ENCODE measurements around the gene HIF1A.
"Not testable (repeated sequence)": the region's sequence is repeated elsewhere in the genome, so short reads cannot be mapped to it uniquely, and the experiment has no call there.

The HIF1A gene

DNA sequence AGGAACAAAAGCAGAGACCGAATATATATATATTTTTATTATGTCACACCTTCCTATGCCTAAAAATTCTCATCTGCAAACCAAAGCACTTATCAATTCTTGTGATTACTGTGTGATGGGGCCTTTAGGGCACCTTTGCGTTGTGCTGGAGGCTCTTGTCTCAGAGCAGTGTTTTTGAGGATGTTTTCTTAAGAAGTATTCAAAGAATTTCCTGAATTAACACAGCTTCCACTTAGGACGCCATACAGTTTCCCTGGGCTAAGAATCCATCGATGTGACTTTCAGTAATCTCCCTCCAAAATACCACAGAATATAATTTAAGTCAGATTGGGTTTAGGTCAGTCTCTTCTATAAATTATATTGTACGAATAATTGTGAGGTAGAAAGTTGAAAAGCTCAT lies 22.0 kb upstream of the HIF1A start:
- no peak for DNase-seq (ENCODE audit: low read depth)

DNA sequence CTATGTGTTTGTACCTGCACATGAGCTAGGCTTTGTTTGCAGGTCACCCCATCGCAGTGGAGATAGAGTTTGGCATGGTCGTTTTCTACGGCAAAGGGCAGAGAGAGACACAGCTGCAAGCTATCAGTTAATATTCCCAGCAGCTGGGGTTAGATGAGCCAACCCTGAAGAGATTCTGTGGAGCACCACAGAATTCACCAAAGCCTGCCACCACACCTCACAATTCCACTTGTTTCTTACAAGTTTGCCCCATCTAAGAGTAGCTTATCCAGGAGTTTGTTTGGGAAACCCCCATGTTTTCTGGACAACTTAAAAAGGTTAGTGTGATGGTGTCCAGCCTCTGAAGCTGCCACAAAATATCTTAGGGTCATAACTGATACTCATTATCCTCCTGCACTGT lies 20.0 kb upstream of the HIF1A start:
- no peak for DNase-seq (ENCODE audit: low read depth)

DNA sequence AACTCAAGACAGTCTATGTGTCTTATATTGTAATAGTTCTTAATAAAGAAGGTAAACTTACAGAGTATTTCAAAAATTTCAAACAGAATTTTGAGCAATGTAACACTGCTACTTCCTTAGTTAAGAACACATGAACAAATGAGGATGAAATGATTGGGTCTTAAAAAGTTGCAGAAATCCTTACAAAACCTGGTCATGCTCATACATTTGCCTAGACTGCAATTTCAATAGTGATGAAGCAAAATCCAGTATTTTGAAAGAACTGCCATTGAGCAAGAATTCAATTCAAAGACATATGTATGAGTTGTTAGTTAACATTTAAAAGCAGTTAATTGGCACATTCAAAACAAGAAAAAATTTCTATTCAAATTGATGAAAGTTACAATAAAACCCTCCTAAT lies 17.8 kb upstream of the HIF1A start:
- DNase-seq (ENCODE audit: low read depth) = no peak

DNA sequence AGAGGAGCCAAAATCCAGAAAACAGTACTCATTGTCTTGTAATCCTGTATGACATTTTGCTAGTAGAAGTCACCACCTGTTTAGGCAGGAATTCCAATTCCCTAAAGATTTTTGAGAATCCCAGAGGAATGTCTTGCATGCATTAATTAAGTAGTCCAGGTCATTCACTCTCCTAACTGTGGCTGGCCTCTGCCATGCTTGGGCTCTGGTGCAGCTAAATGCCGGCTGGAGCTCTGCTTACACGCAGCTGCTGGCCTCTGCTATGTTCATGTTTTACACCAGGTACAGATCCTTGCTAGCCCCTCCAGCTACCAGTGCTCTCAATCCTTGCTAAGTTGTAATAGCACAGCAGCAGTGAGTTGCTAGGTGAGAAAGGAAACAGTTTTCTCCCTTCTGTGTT lies 16.3 kb upstream of the HIF1A start:
- DNase-seq (ENCODE audit: low read depth) = no peak

DNA sequence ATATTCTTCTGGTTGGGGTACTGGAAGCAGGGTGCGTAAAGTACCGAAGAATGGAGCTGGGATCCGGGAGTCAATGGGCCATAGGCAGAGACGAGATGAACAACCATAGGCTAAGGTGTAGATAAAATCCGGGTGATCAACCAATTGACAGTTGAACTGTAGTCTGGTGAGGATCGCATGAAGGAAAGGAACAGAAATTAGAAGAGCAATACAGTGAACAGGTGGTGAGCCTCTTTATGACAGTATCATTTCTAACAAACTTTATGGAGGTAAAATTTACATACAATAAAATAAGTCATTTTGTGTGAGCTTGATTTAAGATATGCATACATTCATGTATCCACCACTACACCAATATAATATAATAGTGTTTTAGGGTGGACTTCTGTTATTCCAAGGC lies 13.9 kb upstream of the HIF1A start:
- DNase-seq (ENCODE audit: low read depth) = no peak

DNA sequence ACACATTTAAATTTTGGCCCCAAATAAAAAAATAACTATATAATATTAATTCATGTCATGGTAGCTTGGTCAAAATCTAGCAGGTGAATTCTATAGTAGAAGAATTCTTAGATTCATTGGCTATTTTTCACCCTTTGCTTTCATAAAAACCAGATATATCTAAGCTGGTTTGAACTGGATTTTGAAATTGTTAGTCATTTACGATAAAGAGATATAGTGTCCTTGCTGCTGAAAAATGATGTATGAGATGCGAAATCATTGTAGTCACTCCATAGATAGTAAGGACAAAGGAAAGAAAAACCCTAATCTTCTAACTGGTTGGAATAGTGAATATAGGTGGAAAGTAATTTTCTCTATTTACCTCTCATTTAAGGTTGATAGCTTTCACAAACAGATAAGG lies 12.2 kb upstream of the HIF1A start:
- no peak for DNase-seq (ENCODE audit: low read depth)

DNA sequence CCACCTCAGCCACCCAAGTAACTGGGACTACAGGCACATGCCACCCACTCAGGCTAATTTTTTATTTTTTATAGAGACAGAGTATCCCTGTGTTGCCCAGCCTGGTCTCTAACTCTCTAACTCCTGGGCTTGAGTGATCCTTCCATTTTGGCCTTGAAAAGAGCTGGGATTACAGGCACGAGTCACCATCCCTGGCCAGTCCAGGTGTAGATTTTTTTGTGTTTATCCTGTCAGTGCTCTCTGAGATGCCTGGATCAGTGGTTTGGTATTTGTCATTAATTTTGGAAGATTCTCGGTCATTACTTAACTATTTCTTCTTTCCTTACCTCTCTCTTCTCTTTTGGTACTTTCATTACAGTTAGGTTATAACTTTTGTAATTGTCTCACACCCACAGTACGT lies 5.3 kb upstream of the HIF1A start:
- DNase-seq (ENCODE audit: low read depth) = no peak

DNA sequence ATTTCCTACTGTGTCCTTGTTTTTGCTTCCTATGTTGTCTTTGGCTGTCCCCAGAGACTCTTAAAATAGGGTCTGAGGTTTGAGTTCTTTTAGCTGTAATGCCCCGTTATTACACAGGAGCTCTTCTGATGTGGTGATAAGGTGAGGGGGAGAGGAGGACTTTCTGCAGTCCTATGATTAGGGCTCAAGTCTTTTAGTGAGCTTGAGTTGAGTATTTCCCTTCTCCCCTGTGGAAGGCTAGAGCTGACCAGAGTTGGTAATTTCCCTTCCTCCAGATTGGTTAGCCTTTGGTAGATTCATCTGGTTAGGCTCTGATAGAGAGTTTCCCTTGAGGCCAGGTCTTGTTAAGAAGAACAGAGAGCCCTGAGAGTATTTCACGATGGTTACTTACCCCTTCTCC lies 4.3 kb upstream of the HIF1A start:
- no peak for DNase-seq (ENCODE audit: low read depth)

DNA sequence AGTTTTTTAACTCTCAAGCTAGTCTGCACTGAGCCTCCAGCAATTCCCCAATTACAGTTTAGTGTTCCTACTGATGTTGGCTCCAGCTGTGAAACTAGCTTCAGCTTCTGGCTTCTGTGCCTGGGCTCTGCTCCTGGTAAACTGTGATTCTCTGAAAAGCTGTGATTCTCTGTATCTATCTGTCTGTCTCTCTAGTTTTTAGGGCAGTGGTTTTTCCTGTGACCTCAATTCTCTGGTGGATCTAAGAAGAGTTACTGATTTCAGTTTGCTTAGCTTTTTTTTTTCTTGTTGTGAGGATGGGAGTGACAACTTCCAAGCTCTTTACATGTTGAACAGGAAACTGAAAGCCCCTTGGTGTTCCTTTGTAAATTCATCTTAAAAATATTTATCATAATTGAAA lies 3.8 kb upstream of the HIF1A start:
- DNase-seq (ENCODE audit: low read depth) = no peak

DNA sequence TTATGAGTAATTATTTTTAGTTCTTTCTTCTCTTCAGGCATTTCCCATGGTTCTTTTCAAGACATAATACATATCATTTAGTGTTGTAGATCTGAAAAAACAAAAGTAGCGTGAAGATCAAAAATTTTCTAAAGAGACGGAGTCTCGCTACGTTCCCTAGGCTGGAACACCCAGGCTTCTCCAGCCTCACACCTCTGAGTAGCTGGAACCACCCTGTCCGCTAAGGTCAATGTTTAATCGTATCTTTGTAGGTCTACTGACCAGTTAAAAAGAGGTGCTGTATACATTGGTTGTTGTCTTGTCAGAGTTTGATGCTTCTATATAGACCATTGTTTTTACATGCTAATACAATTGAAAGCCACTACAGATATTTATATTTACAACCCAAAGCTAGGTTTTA lies 1.3 kb upstream of the HIF1A start:
- DNase-seq (ENCODE audit: low read depth) = no peak

DNA sequence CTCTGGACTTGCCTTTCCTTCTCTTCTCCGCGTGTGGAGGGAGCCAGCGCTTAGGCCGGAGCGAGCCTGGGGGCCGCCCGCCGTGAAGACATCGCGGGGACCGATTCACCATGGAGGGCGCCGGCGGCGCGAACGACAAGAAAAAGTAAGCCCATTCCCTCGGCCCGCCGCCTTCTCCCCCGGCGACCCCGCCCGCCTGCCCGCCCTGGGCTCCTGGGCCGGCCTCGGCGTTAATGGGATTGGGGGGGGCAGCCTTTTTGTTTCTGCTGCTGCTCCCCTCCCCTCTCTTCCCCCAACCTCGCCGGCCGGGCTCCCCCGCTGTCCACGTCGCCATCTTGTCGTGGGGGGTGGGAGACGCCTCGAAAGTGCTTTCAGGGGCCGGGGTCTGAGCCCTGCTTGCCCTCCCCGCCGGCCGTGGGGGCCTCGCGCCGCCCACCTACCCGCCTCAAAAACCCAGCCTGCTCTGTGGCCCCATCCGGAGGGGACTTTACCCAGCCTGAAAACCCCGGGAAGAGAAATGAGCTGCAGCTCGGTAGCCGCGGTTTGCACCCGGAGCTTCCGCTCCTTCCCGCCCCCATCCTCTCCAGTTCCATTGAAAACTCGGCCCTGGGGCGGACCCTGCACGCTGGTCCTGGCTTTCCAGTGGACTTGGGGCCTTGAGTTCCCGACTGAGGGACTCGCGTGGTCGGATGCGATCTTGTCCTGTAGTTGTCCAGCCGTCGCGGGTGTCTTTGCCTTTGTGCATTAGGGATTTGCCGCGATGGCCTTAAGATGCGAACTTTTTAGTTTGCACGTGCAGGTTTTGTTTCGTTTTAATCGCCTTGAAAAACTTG lies 598 bp downstream of the HIF1A start:
- DNase-seq (ENCODE audit: low read depth) = peak; percentile 17

DNA sequence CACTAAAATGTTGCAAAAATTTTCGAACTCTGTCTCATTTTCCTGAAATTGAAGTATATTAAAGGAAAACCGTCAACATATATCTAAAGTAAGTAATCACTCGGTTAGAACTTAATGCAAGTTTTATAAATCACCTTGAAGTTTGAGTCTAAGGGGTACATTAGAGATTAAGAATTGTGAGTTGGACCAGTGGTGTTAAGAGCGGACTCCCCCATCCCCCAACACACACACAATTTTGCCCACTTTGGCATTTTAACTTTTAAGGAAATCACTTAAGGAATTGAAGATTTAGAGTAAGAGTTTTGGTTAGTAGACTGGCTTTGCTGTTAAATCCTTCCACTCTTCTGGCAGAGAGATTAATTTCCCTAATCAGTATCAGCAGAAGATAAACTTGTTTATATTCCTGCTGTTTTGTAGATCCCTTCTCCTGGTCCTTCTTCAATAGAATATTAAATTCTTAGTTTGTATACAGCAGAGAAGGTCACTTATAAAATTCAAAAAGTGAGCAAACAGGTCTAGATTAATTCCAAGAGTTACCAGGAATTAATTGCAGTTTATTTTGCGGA lies 1.5 kb downstream of the HIF1A start:
- no peak for DNase-seq (ENCODE audit: low read depth)

DNA sequence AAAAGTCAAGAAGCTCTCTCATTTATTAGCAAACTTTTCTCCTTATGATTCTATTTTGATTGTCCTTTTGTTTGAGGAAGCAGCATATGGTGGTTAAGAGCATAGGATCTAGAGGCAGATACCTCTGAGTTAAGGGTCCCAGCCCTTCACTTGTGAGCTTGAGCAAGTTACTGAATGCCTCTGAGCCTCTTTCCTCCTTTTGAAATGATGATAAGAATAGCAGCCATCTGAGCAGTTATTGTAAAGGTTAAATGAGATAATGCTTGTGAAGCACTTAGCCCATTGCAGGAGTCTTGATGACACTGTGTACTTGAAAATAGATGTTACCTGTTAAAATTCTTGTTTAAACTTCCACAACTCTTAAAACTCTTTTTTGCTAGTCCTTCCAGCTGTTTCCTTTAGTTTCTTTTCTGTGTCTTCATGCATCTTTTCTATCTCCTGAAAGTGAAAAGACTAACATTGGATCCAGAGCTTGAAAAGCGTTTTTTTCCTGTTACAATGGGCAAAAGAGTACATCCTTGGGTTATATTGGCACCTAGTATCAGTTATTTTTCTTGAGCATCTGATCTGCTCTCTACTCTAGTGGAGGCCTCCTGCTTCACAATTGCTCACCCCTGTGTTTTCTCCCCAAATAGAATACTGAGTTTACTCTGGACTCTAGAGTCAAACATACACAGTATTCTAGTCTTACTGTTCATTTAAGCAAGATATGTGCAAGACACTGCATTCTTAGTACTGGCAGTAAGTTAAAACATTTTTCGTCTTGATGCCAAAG lies 3.1 kb downstream of the HIF1A start:
- no peak for DNase-seq (ENCODE audit: low read depth)

DNA sequence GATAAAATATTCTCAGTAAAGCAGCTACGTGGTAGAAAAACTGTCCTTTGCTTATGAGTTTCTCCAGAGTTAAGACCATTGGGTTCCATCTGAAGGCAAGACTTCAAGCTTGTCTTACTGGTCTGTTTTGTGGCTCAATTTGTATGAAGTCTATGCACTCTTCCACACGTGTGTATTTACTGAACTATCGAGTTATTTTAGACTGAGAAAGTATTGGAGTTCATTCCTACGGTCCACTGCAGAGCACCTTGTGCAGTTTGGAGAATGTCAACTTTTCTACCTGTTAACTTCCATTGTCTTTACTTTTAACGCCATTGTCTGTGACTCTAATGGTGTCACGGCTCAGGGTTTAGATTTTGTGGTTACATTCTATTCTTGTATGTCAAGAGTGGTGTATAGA lies 3.7 kb downstream of the HIF1A start:
- no peak for DNase-seq (ENCODE audit: low read depth)

DNA sequence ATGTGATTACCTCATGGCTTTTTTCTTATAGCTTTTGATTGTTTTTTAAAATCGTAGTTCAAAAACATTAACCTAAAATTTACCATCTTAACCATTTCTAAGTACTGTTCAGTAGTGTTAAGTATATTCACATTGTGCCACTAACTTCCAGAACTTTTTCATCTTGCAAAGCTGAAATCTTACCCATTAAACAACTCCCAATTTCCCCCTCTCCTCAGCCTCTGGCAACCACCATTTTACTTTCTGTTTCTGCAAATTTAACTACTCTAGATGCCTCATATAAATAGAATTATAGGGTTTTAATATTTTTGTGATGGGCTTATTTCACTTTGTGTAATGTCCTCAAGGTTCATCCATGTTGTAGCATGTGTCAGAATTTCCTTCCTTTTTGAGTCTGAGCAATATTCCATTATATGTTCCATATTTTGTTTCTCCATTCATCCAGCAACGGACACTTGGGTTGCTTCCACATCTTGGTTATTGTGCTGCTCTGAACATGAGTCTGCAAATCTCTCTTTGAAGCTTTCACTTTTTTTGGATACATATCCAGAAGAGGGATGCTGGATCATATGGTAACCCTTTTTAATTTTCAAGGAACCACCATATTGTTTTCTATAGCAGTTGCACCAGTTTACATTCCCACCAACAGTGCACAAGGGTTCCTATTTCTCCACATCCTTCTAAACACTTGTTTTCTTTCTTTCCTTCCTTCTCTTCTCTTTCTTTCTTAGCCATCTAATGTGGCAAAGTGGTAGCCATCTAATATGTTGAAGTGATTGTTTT lies 5.0 kb downstream of the HIF1A start:
- DNase-seq (ENCODE audit: low read depth) = no peak

DNA sequence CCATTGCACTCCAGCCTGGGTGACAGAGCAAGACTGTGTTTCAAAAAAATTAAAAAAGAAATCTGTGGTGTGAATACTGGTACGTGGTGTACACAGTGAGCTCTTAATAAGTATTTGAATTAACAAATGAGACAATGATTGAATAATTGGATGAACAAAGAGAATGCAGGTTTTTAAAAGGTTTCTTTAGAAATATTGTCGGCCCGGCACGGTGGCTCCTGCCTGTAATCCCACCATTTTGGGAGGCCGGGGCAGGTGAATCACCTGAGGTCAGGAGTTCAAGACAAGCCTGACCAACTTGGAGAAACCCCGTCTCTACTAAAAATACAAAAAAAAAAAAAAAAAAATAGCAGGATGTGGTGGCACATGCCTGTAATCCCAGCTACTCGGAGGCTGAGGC lies 6.6 kb downstream of the HIF1A start:
- DNase-seq (ENCODE audit: low read depth) = no peak

DNA sequence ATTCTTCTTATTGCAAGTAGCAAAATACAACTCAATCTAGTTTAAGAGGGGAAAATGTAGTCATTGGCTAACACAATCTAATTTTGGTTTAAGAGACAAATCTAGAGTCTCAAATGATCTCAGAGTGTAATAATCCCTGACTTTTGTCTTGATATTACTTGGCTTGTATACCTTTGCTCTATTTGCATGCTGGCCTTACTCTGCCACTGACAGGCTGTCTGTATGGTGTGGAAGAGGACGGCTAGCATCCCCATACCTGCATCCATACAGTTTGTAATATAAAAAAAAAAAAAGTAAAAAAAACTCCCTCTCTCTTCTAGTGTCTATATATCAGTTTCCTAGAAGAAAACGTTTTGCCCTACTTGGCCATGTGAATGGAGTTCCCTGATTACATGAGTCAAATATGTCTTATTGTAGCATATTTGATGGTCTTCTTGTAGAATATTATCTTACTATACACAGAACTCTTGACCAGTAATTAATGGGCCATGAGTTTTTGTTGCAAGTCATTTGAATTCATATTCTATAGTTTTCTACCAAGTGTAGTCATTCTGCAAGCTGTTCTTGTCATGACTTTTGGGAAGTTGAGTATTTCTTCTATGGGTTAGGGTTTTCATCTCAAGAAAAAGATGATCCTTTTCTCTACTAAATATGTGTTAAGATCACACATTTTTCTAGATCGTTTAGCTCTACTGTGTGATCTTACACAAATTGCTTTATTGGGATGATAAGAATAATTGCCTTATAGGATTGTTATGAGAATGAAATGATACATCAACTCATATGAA lies 8.2 kb downstream of the HIF1A start:
- DNase-seq (ENCODE audit: low read depth) = no peak

DNA sequence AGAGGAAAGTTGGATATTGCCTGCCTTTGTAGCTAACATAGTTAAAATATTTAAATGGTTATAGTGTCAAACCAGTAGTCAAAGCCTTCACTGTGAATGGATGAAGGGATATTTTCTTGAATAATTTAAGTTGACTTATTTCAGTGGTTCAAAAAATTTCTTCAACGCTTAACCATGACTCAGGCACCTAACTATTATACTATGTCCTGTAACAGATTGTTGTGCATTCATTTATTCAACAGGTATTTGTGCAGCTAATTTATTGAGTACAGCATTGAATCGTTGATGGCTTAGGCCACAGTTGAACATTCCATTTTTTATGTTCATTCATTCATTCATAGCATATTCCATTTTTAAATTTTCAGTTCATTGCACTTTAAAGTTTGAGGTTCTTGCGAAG lies 9.2 kb downstream of the HIF1A start:
- no peak for DNase-seq (ENCODE audit: low read depth)

DNA sequence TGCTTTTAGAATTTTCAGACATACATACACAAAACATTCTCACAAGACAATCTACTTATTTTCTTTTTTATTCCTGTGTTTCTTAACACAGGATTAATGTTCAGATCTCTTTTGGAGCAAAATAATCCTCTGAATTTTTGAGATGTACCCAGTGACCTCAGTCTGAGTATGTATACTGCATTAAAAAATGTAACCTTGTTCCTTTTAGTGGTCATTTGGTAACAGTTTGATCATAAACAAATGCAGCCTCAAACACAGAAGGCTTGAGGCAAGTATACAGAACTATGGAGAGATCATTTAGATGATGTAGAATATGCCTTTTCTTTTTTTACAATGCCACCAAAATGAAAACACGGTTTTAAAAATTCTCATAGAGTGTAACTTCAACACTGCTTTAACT lies 9.7 kb downstream of the HIF1A start:
- DNase-seq (ENCODE audit: low read depth) = no peak

DNA sequence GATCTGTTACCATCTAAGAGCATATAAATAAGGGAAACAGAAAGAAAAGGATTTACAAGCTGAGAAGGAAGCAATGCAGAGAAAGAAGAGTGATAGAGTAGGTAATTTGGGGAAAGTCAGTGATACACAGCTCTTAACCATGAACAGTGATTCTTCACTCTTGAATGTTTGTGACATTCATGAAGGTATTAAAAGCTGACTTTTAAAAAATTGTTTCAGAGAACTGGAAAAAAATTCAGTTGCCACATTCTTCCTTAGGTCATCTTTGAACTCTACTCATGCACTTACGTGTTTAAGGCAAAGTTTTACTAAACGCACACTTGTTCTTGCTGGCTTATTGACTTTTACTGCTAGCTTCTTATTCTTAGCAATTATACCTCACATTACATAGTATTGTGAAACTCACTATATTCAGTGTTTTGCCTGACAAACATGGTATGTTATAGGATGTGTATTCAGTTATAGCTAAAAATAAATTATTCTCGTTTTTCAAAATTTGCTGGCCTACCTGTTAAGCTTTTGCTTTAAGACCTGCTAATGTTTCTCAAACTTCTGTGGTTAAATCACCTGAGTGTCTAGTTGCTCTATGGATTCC lies 10.9 kb downstream of the HIF1A start:
- no peak for DNase-seq (ENCODE audit: low read depth)

DNA sequence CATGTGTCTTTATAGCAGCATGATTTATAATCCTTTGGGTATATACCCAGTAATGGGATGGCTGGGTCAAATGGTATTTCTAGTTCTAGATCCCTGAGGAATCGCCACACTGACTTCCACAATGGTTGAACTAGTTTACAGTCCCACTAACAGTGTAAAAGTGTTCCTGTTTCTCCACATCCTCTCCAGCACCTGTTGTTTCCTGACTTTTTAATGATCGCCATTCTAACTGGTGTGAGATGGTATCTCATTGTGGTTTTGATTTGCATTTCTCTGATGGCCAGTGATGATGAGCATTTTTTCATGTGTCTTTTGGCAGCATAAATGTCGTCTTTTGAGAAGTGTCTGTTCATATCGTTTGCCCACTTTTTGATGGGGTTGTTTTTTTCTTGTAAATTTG lies 12.5 kb downstream of the HIF1A start:
- not testable (repeated sequence) for DNase-seq (ENCODE audit: low read depth)
